Epithelial cell of prostate (primary cell): ENCODE results near the gene VSTM1.
"Not testable (repeated sequence)": the region's sequence is repeated elsewhere in the genome, so short reads cannot be mapped to it uniquely, and the experiment has no call there.

Experiments used
- DNase-seq: peaks from one replicate; pipeline ENCODE4 v3.0.0-alpha.2; 2011; ENCODE audit warnings: low read depth, low spot score
- H3K27ac ChIP-seq: fragments of 450-650 bp; 2 replicates; pipeline ENCODE4 v1.5.1; 2017; ENCODE audit warnings: mild to moderate bottlenecking

VSTM1 gene

GRCh38 chr19:54077334-54077733 is 13.6 kb upstream of the VSTM1 start:
- no peak for DNase-seq
- H3K27ac ChIP-seq: no peak overlapping the region

GRCh38 chr19:54074851-54075250 is 11.2 kb upstream of the VSTM1 start:
- no peak for DNase-seq
- no peak overlapping the region for H3K27ac ChIP-seq

- no peak for DNase-seq
Observed at GRCh38 chr19:54073829-54074228, 10.1 kb upstream of the VSTM1 start.

GRCh38 chr19:54069470-54069869 is 5.8 kb upstream of the VSTM1 start:
- H3K27ac ChIP-seq: no peak overlapping the region
- no peak for DNase-seq

More at GRCh38 chr19:54073829-54074228, 10.1 kb upstream of the VSTM1 start:
- H3K27ac ChIP-seq: no peak overlapping the region

GRCh38 chr19:54062643-54063042 is 1.1 kb downstream of the VSTM1 start:
- DNase-seq: no peak

GRCh38 chr19:54047616-54048015 is 16.1 kb downstream of the VSTM1 start:
- no peak overlapping the region for H3K27ac ChIP-seq
- no peak for DNase-seq

More at GRCh38 chr19:54062643-54063042, 1.1 kb downstream of the VSTM1 start:
- H3K27ac ChIP-seq: no peak overlapping the region

GRCh38 chr19:54045771-54046170 is 17.9 kb downstream of the VSTM1 start:
- no peak for DNase-seq
- H3K27ac ChIP-seq: no peak overlapping the region

GRCh38 chr19:54042989-54043388 is 20.7 kb downstream of the VSTM1 start:
- H3K27ac ChIP-seq: no peak overlapping the region
- DNase-seq: no peak

- no peak overlapping the region for H3K27ac ChIP-seq
- no peak for DNase-seq
Observed at GRCh38 chr19:54041969-54042606, 21.6 kb downstream of the VSTM1 start.

GRCh38 chr19:54040003-54040402 is 23.7 kb downstream of the VSTM1 start:
- DNase-seq: no peak
- no peak overlapping the region for H3K27ac ChIP-seq

- not testable (repeated sequence) for H3K27ac ChIP-seq, DNase-seq
Observed at GRCh38 chr19:54036542-54036941, 27.2 kb downstream of the VSTM1 start.

- peak overlapping the region; percentile 35 for H3K27ac ChIP-seq
Observed at GRCh38 chr19:54035215-54036178, 28.2 kb downstream of the VSTM1 start.

GRCh38 chr19:54030895-54031586 is 32.7 kb downstream of the VSTM1 start:
- H3K27ac ChIP-seq: no peak overlapping the region
- no peak for DNase-seq

More at GRCh38 chr19:54035215-54036178, 28.2 kb downstream of the VSTM1 start:
- DNase-seq: peak; percentile 20

- H3K27ac ChIP-seq: no peak overlapping the region
- DNase-seq: no peak
Observed at GRCh38 chr19:54029930-54030490, 33.7 kb downstream of the VSTM1 start.

- no peak for DNase-seq
- no peak overlapping the region for H3K27ac ChIP-seq
Observed at GRCh38 chr19:54029301-54029700, 34.4 kb downstream of the VSTM1 start.

GRCh38 chr19:54026656-54027055 is 37.0 kb downstream of the VSTM1 start:
- H3K27ac ChIP-seq: no peak overlapping the region
- DNase-seq: no peak

- no peak overlapping the region for H3K27ac ChIP-seq
- no peak for DNase-seq
Observed at GRCh38 chr19:54024660-54025059, 39.0 kb downstream of the VSTM1 start.

- no peak overlapping the region for H3K27ac ChIP-seq
- DNase-seq: no peak
Observed at GRCh38 chr19:54023191-54023590, 40.5 kb downstream of the VSTM1 start.

GRCh38 chr19:54021932-54022331 is 41.8 kb downstream of the VSTM1 start:
- DNase-seq: no peak
- H3K27ac ChIP-seq: no peak overlapping the region

GRCh38 chr19:54021363-54021762 is 42.3 kb downstream of the VSTM1 start:
- no peak for DNase-seq
- no peak overlapping the region for H3K27ac ChIP-seq
